Choroid plexus epithelial cell (primary cell): Measurements from ENCODE around the gene LAD1.

Experiments used
- DNase-seq: peaks from one replicate; pipeline ENCODE4 v3.0.0-alpha.2; 2010; ENCODE audit warnings: low read depth
- H3K4me3 ChIP-seq: 2 replicates; pipeline ENCODE4 v1.5.1; 2011; ENCODE audit warnings: low read depth, mild to moderate bottlenecking, control low read depth, low read length, moderate library complexity
- CTCF ChIP-seq: conservative IDR thresholded peaks from 2 replicates; pipeline ENCODE4 v1.5.1; 2011; ENCODE audit warnings: low read depth, mild to moderate bottlenecking, control low read depth, inconsistent platforms, low read length, moderate library complexity

The LAD1 gene

GRCh38 chr1:201403359-201403758 lies 4.2 kb upstream of the LAD1 start:
- no peak for TF ChIP-seq CTCF
- no peak overlapping the region for H3K4me3 ChIP-seq
- no peak for DNase-seq

DNA sequence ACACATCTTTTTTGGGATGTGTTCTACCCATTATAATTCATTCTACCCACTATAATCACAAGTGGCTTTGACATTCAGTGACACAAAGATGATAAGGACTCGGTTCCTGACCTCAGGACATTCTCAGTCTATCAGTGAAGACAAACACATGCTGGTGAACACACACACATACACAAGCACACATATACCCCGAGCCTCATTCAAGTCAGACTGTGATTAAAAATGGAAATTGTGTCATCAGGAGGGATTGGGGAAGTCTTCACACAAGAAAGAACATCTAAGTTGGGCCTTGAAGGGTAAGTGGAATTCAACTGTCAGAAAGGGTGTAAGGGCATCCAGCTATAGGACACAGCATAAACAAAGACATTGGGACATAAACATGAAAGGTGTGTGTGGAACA lies 2.6 kb upstream of the LAD1 start:
- TF ChIP-seq CTCF = no peak
- no peak for DNase-seq
- no peak overlapping the region for H3K4me3 ChIP-seq

DNA sequence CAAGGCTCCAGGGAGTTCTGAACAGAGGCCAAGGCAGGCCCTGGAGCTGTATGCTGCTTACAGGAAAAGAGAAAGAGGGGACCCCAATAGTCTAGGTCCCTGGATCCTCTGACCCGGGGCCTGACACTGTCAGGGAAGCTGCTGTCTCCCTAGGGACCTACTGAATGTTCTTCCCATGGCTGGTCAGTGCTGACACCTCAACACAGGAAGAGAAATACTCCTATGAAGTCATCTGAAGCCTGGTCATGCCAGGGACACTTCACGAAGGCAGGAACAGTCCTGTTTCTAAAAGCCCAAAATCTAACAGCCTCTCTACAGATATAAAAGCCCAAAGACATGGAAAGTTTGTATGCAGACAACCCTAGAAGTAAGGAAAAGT lies 1.7 kb upstream of the LAD1 start:
- H3K4me3 ChIP-seq = no peak overlapping the region
- DNase-seq = no peak
- no peak for TF ChIP-seq CTCF

DNA sequence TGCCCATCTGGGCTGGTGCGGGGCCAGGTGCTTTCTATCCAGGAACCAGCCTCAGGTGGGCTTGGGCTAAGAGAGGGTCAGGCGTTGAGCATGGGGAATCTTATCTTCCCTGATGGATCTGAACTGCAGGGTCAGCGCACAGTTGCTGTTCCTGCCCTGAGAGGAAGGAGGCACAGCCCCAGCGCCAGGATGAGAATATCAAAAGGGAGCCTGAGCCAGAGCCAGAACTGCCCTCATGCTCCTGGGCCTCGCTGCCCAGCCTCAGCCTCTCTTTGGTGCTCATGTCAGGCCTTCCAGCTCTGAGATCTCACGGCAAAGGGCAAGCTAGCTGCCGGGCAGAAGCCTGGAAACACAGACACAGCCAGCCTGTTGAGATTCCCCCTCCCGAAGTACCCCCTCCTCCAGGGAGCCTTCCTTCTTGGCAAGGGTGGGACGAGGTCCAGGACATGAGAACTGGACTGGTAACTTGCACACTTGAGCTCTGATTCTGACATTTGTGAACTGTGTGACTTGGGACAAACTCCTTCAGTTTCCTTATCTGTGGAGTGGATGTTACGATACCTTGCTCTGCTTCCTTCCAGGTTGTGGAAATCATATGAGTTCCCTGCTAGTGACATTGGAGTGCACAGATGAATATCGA lies 1.2 kb upstream of the LAD1 start:
- no peak for DNase-seq
- TF ChIP-seq CTCF = no peak
- no peak overlapping the region for H3K4me3 ChIP-seq

DNA sequence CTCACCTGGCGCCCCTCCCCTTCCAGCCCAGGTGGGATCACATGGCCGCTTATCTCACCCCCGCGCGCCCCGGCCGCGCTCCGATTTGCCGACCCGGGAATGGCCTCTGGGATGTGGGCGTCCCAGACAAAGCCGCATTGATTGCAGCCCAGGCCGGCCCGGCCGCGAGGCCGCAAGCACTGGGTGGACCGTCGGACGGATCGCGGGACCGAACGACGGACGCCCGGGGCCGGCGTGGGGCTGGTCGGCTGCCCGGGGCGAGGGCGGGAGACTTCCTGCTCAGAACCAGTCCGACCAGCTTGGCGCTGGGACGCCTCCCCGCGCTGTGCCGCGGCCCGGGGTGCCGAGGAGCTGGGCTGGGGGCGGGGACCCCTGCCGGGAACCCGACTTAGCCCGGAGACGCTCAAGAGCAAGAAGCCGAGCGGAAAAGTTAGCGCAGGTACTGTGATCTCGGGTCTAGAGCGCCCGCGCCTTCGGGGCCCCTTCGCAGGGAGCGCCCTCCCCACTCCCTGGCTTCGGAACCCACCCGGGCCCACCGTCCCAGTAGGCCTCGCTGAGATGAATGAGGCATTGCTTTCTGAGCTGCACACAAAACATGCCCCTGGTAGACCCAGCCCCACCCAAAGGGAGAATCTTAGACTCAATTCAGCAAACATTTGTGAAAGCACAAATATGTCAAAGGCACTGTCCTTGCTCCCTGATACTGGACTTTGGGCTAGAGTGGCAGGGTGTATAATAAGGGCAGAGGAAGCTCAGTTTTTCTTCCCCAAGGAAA lies 415 bp upstream of the LAD1 start:
- no peak for TF ChIP-seq CTCF
- H3K4me3 ChIP-seq = no peak overlapping the region
- no peak for DNase-seq

DNA sequence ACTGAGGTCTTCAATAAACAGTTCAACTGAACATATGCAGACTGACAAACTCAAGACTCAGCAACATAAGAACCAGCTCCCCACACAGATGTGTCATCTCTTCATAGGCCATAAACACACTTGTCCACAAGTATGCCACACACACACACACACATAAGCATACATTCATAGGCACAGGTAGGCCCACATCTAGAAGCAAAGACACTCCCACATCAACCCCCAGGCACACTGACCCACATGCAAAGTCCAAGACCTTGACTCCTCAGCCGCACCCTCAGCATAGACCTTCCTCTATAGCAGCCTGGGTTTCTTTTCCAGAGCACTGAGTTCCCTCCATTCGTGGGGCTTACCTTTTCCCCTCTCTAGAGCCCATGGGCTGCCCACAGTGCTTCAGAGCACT lies 1.4 kb downstream of the LAD1 start:
- H3K4me3 ChIP-seq = no peak overlapping the region
- no peak for TF ChIP-seq CTCF
- no peak for DNase-seq
